Measurements from ENCODE around the gene MAX.

Gene MAX

DNA sequence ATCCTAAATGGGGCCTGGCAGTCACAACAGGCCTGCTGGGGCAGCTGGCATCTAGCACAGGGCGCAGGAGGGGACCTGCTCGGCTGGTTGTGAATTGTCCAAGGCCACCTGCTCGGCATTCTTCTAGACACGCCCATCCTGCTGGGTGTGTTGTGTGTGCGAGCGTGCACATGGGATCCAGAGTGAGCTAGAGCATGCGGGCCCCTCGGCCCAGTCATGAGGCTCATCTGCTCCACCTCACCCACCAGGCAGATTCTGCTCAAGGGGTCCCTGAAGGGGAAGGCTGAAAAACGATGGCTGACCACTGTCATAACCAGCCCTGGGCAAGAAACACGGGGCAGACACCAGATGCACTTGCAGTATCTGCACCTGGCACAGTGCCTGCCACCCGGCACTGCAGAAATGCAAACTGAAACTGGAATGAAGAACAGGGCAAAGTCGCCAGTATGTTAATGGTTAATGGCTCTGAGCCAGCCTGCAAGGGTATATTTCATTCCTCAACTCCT is 31.8 kb downstream of the MAX start:
- ChIA-PET POLR2A (no interaction called here), CTCF (no interaction called here)
- no peak for TF ChIP-seq CTCF (IDR thresholded peaks at IDR 0.05; ENCODE audit: control extremely low read depth, extremely low read depth, low read depth, missing control alignments)
- DNase-seq (ENCODE audit: extremely low spot score): no peak

DNA sequence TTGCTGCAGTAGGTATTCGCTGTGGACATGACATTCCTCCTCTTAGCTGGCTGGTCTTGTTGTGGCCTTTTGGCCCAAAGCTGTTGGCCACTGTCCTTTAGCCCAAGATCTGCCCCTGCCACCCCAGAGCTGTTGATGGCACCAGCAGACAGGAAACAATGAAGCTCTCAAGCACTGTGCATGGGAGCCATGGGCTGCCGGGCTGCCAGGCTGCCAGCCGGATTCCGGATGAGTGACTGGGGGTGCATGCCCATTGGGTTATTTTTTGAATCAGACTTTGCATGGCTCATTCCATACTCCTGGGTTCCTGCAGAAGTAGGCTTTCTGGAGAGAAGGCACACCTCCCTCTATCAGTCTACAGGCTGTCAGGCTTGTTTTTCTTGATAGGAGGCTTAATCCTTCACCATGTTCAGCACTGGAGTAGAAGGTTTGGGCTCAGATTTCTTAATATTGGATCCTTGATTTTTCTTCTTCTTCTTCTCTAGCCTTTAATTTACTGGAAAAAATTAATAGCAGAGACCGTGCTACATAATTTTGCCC is 32.4 kb downstream of the MAX start:
- no peak for DNase-seq (ENCODE audit: extremely low spot score)
- CTCF ChIA-PET: no interaction called here
- POLR2A ChIA-PET: interaction anchor here (0.6 kb wide), 1 partner anchor 54 kb away, joined by 5 read pairs; no protein-coding TSS in a partner anchor

DNA sequence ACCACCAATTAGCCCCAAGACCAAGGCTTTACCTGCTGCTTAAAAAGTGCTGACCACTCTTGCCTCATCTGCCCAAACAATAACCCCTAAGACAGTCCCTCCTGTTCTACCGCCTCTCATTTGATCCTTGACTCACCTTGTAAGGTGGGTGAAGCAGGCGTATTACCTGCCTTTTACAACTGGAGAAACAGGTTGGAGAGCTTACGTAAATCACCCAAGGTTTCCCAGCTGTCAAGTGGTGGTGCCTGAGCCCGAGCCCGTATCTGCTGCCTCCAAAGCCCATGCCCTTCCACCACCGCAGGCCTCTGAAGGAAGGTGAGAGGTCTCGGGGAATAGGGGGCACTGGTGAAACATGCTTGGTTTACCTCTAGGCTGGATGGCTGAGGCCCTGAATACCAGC is 36.6 kb downstream of the MAX start:
- CTCF ChIA-PET: no interaction called here
- TF ChIP-seq CTCF (IDR thresholded peaks at IDR 0.05; ENCODE audit: control extremely low read depth, extremely low read depth, low read depth, missing control alignments): no peak

More for the DNA sequence above, 32.4 kb downstream of the MAX start:
- TF ChIP-seq CTCF (IDR thresholded peaks at IDR 0.05; ENCODE audit: control extremely low read depth, extremely low read depth, low read depth, missing control alignments): no peak

DNA sequence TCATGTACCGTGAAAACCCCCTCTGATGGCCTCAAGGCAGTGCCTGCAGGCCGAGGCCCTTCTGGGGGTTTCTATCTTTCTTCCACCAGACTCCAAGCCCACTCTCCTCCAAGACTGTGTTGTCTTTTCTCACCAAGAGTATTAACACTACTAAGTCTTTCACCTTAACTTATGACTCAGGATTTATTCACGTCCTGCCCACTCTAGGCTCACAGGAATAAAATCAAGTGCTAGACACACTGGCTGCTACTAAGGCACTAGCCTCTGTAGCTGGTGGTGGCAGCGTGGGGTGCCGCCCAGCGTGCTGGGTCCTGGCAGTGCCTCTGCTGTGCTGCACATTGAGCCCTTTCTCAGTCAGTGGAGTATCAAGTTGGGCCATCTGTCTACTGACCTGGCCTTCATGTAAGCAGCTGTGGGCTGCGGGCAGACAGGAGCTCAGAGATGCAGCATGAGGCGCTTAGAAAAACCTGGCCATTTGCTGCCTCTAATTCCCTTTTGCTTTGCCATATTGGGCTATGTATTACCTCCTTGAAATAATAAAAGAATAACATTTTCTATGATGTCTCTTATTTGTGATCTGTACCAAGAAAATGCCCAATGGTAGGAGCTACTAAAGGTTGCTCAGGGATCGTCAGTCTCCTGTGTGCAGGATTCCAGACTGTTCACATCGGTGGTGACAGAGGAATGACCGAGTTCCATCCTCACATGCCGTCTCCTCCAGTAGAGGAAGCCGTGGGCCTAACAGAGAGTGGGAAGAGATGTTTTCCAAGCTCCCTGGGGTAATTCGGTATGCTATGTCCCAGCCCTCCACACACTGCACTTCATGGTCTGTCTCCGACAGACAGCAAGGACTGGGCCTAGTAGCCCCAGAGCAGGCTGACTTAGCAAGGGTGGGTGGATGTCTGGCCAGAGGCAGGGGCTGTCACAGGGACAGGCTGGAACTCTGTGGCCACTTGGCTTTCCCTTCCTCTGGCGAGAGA is 39.9 kb downstream of the MAX start:
- POLR2A ChIA-PET: no interaction called here
- DNase-seq (ENCODE audit: extremely low spot score): no peak
- CTCF ChIA-PET: interaction anchor here (1.6 kb wide), 1 partner anchor 22 kb away, joined by 5 read pairs; no protein-coding TSS in a partner anchor
- no peak for TF ChIP-seq CTCF (IDR thresholded peaks at IDR 0.05; ENCODE audit: control extremely low read depth, extremely low read depth, low read depth, missing control alignments)

More for the DNA sequence above, 36.6 kb downstream of the MAX start:
- DNase-seq (ENCODE audit: extremely low spot score): no peak
- POLR2A ChIA-PET: no interaction called here

- TF ChIP-seq CTCF (IDR thresholded peaks at IDR 0.05; ENCODE audit: control extremely low read depth, extremely low read depth, low read depth, missing control alignments): no peak
- ChIA-PET CTCF (interaction anchor here (0.8 kb wide), 1 partner anchor 16 kb away, joined by 3 read pairs; no protein-coding TSS in a partner anchor), POLR2A (no interaction called here)
- DNase-seq (ENCODE audit: extremely low spot score): no peak
Measured at GRCh38 chr14:65057695-65058094, 44.6 kb downstream of the MAX start.

DNA sequence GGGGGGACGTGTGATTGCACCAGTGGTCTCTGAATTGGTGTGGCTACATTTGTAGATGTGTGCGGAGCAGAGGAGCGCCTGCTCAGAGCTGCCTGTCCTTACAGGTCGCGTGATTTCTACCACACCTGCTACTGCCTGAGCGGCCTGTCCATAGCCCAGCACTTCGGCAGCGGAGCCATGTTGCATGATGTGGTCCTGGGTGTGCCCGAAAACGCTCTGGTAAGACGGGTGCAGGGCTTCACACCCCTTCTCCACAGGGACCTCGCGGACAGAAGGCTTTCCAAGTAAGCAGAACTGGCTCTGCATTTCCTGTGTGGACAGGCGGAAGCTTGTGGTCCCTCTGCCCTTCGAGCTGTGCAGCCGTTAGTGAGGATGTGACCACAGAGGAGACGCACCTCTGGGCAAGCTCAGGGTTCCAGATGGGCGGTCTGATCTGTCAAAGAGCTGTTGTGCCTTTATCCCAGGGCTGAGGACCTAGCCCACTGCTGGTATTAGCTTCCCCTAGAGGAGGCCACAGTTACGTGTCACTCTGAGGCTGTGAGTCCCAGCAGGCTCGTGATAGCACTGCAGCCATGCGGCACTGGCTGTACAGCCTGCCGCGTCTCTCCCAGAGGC is 47.7 kb downstream of the MAX start:
- CTCF ChIA-PET: no interaction called here
- no peak for TF ChIP-seq CTCF (IDR thresholded peaks at IDR 0.05; ENCODE audit: control extremely low read depth, extremely low read depth, low read depth, missing control alignments)
- DNase-seq (ENCODE audit: extremely low spot score): no peak
- POLR2A ChIA-PET: no interaction called here

Data from GM10248 (cell line).